HG02870 (cell line): ENCODE results near the gene VIPR2.

Experiments used
- ATAC-seq: cut with Tn5 transposase; IDR thresholded peaks from one replicate; pipeline ENCODE4 v1.9.1; 2021; ENCODE audit warnings: mild to moderate bottlenecking, moderate library complexity; ENCODE audit not compliant: unreplicated experiment

The VIPR2 gene

DNA sequence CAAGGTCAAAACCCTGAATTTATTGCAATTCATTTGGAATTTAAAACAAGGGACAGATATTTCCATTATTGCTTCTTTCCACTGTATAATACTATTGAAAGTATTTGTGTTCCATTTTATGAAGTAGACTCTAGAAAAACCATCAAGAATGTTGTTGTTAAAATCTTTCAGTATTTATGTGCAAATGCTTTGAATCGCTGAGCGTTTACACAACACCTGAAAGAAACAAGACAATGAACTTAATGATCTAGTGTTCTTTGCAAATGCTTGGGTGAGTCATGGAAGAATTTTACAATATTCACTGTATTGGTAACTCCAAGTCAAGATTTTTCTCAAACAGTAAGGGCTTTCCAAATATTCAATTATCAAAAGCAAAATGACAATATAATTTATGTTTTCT is 97.1 kb downstream of the VIPR2 start:
- ATAC-seq: no peak

DNA sequence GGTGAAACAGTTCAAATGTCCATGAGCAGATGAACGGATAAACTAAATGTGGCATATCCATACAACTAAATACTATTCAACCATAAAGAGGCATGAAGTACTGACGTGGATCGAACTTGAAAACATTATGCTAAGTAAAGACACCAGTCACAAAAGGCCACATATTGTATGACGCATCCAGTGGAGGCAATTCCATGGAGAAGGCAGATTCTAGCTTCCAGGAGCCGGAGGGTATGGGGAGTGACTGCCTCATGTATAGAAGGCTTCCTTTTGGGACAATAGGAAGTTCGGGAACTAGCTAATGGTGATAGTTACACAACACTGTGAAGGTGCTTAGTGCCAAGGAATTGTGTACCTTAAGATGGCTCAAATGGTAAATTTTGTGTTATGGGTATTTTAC is 98.4 kb downstream of the VIPR2 start:
- ATAC-seq: no peak

DNA sequence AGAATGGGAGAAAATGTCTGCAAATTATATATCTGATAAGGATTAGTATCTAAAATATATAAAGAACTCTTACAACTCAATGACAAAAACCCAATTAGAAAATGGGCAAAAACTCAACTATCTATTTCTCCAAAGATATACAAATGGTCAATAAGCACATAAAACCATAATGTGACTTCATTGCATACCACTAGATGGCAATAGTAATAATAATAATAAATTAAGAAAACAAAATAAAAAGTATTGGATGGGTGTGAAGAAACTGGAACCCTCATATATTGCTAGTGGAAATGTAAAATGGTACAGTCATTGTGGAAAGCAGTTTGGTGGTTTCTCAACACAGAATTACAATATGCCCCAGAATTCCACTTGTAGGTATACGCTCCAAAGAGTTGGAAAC is 98.8 kb downstream of the VIPR2 start:
- ATAC-seq: no peak

DNA sequence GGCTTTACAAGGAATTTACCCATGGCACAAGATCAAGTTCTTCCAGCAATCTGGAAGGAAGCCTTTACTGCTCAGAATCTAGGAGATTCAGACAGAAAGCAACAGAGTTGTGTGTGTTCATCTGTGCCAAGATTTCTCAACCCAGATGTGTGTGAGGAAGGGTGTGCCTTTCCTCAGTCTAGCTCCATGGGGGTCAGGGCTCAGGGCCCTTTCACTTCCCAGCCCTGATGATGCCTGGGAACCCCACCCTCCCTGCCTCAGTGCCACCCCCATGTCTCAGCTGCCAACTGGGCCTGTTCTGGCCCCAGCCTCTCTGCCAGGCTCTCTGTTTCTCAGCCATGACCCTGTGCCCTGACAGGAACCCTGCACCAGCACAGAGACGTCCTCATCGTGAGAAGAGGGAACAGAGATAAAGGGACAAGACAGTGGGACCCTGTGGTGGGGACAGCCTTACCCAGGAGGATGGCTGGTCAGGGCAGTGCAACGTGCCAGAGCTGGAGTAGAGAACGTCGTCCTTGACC is 102.0 kb downstream of the VIPR2 start:
- ATAC-seq: no peak

DNA sequence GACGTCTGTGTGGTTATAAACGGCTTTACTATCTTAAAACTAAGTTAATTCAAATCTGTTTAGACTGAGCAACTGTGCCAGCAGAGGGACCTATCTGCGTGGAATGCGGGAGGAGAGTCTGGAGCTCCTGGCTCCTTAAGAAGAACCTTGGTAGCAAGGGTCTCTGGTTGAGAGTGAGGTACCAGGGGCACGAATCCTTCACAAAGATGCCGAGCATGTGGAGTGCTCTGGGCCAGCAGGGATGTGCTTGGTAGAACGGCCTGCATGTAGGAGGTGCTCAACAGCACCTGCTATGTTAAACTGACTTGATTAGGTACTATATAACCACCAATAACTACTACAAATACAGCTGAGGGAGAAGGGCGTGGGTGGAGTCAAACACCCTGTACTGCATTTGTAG is 102.6 kb downstream of the VIPR2 start:
- no peak for ATAC-seq

DNA sequence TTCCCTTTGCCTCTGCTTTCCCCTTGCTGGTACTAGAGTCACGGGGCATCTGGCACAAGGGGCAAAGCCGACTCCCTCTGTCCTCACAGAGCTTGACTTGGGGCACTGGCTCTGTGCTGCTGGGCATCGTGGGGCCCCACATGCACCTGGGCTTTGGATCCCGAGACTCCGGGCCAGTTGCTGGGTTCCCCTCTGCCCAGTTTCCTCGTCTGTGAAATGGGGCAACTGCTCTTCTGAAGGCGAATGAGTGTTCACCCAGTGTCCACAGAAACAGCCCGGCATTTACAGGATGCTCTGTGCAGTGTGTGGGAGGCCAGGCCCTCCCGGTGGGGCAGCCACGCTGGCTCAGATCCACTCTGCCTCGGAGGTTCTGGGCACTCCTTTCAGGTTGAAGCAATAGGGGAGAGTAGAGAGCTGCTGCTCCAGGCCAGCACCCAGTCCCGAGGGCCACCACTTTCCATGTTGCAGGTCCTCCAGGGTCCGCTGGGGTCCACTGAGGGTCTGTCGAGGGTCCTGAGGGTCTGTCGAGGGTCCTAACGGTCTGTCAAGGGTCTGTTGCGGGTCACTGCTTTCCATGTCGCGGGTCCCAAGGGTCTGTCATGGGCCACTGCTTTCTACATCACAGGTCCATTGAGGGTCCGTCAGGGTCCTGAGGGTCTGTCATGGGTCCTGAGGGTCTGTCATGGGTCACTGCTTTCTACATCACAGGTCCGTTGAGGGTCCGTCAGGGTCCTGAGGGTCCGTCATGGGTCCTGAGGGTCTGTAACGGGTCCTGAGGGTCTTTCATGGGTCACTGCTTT is 103.6 kb downstream of the VIPR2 start:
- no peak for ATAC-seq

DNA sequence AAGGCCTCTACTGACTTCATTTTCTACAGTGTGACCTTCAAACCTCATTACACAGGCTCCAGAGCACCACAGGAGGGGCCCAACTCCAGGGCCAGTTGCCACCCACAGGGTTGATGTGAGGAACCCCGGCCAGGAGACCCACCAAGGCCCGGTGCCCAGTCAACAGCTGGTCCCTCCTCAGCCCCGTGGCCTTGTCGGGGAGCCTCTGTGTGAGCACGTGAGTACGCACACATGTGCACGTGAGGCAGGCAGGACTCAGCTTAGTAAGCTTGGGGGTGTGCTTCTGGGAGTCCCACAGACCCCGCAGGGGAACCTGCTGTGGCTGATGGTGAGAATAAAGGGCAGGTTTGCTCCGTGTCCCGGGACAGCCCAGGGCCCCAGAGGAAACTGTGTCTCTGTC is 104.5 kb downstream of the VIPR2 start:
- no peak for ATAC-seq

DNA sequence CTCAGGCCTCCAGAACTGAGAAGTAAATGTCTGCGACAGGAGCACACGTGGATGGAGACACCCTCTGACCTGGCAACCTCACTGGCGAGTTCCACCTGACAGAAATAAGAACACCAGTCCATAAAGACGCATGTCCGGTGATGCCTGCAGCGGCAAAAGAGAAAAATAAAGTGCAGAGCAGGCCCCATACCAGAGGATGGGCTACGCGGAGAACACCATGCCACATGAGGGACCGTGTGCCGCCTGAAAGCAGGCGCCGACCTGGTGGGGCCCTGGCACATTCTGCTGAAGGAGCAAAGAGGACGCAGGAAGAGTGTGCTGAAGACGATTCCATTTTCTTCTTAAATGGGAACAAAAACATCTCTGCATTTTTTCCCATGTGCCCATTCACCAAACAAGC is 105.0 kb downstream of the VIPR2 start:
- no peak for ATAC-seq

DNA sequence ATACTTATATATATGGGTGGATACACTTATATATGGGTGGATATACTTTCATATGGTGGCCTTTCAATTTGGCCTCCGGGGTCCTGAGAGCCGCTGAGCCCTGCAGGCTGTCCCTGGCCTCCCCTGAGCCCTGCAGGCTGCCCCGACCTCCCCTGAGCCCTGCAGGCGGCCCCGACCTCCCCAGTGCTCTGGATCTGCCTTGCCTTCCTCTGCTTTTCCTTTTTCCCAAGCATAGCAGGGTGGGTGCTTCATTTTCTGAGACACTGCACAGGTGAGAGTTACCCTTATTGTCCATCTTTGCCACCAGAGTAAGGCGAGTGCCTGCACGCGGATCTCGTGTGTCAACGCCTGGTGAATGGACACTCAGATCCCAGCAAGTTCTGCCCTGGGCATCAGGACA is 106.6 kb downstream of the VIPR2 start:
- no peak for ATAC-seq

DNA sequence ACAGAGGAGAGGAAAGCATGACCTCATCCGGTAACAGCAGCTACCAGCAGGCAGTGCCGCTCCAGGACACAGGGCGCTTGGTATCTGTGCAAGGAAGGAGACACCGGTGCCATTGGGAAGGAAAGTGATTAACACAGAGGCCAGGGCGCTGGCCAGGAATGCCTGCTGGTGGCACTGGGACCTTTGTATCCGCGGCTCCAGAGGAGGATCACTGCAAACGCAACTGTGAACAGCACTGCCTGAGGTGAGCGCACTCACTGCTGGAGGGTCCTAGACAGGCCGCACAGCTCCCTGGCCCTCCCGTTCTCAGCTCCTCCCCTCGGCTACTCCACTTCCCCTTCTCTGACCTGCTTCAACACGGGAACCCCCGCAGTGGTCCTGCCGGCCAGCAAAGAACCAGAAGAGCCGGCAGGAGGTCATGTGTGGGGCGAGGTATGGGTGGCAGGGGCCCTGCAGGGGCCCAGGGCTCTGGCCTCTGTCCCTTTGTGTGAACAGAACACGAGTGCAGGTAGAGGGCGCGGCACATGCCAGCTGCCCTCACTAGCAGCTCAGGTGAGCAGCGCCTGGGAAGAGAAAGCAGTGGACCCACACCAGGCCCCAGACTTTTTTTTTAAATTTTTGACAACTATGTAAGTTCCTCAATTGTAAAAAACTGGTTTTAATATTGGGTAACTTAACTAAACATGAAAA is 107.6 kb downstream of the VIPR2 start:
- ATAC-seq: no peak

DNA sequence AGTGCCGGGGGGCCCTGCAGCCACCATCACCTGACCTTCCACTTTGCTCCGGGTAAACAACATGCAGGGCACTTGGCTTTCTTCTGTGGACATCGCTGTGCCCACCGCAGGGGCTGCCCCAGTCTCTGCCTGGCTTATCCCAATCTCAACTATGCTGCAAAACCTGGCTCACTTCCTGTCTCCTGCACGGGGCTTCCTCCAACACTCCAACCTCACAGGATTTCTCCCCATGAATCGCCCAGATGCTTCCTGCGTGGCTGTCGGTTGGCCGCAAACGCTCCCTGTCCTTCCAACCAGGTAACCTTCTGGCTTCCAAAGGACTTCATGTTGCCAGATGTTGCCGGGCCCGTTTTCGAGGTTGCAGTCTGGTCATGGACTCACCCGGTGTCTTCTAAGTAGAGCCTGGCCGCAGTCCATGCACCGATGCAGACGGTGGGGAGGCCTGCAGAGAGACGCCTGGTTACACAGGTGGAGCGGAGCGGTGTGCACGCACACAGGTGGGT is 109.0 kb downstream of the VIPR2 start:
- no peak for ATAC-seq

DNA sequence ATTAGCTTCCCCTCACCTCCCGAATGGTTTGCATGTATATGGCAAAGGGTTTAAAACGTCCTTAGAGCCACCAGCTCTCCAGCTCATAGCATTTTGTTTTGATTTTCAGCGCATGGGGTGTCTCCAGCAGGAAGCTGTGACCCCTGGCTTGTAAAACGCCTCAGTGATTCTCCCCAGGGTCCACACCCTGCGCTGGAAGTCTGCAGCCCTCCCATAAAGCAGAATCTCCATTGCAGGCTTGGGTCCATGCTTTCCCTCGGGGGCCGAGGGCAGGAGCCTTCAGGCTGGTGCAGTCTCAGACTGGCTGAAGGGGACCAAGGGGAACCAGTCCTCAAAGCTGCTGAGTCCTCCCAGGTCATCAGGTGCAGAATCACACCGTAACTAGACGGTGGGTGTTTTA is 109.7 kb downstream of the VIPR2 start:
- no peak for ATAC-seq

DNA sequence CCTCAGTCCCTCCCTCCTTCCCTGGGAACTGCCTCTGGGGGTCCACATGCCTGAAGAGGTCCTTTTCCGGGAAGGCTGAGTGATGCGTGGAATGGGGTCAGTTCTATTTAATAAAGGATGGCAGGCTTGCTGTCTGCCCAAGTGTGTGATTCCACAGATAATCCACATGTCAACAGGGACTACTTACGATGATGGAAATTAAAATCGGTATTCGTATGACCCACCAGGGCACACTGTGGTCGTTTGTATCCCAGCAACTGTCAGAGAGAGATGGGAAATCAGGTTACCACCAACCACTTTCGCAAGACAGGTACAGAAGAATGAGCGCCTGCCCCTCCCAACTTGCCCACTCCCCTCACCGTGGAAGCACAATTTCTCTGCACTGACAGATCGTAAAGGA is 110.3 kb downstream of the VIPR2 start:
- ATAC-seq: no peak

DNA sequence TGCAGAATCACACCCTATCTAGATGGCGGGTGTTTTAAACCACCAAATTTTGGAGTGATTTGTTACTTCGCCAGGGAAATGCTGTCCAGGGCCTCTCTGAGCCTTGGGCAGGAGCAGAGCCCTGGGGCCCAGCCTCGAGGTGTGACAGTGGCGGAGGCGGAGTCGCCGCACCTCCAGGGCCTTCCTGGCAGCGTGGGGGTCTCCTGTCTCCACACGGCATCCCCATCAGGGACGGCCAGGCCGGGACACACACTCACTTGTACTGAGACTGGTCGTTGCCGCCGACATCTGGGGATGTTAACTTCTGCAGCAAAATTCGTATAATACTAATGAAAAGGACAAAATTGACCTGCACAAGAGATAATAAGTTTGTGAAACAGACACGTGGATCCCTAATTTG is 110.7 kb downstream of the VIPR2 start:
- ATAC-seq: no peak

DNA sequence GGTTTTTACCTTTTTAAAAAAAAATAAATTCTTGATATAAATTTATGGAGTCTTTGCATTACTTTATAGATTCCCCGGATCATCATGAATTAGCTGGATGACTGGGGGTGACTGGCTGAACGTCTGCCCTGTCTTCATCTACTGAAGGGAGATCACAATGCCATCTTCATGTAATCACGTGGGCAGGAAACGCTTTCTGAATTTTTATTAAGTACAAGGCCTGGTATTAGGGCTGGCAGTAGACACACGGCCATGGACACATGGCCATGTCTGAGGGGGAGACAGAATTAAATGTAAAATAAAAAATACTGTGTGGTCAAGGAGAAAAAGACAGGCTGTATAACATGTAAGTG is 111.2 kb downstream of the VIPR2 start:
- ATAC-seq: no peak

DNA sequence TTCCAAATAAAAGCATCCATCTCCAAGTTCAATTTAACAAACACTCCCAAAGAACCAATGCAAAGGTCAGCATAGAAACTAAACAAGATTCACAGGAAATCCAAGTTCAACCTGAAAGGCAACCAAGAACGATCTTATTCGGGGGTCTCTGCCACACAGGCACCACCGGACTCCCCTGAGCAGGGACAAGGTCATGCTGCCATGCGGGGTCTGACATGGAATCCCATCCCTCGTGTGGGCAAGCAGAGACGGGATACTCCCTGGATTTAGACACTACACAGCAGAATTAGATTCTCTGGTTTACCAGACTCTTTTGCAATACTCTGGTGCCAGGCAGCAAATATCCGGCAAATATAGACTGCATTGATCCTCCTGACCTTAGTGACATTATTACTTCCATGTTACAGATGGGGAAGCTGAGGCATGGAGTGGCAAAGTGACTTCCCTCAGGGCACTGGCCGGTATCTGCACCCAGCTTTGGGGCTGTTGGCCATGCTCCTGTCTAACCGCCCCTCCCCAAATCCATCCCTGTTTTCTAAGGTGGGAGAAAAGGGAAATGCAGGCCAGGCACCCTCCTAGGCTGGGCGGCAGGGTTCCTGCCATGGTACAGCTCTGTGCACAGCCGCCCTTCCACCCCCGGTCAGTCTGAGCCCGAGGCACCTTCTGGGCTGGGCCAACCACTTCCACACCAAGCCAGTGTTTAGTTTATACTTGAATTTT is 111.8 kb downstream of the VIPR2 start:
- no peak for ATAC-seq

DNA sequence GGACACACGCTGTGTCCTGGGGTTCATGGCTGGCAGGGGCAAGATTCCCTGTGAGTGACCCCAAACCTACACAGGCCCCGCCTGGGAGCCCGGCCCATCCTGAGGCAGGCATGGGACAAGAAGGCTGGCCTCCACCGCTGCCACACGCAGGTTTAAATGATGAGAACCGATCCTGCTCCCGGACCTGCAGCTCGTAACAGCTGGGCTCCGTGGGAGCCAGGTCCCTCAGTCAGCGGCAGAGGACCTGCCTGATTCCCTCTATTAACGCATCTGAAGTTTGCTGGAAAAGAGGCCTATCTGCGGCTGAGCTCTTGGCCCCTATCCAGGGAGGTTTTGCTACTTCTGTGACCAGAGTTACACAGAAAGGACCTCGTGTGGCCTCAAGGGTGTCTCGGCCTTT is 112.3 kb downstream of the VIPR2 start:
- no peak for ATAC-seq

DNA sequence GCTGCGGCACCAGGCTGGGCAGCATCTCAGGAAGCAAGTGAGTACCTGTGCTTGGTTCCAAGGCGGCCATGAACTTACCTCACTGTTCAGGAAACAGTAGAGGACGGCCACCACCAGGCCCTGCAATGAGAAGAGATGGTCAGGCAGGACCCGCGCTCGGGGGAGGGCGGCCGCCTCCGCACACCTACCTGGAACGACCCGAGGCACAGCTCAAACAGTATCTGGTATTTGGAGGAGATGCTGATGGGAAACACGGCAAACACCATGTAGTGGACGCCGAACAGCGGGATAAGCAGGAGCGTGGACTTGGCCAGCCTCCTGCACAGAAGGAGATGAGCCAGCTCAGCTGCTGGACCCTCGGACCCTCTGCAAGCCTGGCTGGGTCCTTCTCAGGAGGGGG is 112.9 kb downstream of the VIPR2 start:
- ATAC-seq: no peak

DNA sequence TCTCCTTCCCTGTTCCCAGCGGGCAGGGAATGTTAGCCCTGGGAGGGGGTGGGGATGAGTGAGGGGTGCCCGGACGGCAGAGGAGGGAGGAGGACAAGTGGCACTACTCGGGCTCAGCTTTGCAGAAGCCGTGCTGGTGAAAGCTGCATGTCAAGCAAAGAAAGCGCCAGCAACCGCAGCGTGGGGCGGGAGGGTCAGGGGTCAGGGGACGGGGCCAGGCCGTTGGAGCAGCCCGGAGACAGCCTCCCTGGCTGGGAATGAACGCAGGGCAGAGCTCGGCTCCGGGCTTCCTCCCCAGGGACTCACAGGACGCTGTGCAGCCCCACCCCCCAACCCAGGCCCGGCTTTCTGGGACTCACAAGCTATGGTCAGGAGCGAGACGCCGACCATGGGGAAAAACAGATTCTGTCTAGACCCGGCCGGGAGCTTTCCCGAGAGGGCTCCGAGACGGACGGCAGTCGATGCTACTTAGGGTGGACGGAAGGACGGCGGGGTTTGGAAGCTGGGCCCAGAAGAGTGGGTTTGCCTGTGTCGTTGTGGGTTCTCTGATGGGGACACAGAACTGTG is 113.4 kb downstream of the VIPR2 start:
- no peak for ATAC-seq

DNA sequence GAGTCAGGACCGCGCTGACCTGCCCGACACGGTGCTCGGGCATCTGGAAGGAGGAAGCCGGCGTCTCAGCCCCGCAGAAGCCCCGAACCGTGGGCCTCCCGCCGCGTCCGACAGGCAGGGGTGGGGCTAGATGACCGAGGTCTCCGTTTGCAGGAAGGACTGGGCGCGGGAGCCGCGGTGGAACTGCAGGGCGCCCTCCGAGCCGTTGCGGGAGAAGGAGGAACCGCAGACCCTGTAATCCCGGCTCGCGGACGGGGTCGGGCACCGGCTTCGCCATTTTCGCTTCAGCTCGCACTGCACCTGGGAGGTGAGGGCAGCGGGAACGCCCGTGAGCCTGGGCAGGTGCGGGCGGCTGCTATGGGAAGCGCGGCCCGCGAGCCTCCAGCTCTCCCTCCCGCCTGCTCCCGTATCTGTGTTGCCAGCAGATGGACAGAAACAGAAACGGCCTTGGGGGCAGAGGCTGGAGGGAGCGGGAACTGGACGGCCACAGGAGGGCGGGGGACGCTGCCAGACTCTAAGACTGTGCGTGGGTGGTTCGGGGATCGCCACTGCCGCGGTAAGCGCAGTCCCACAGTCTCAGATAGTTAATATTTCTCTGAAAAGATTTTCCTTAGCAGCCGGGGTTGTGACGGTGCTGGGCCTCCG is 114.1 kb downstream of the VIPR2 start:
- no peak for ATAC-seq
